Middle frontal gyrus (tissue), 1 donor: ENCODE measurements around the gene PCTP.
A peak's percentile ranks its signal among the peaks of the same experiment; 100 is the strongest.

Source experiments
- DNase-seq: peaks from one replicate; pipeline ENCODE4 v3.0.0-alpha.2; 2015; ENCODE audit warnings: low spot score; ENCODE audit errors: extremely low spot score

Gene PCTP

GRCh38 chr17:55750750-55751657 lies at the start of gene PCTP:
TSS of gene PCTP (plus strand) at chr17:55751051. CDS start at chr17:55751104, 53 bp downstream.
- DNase-seq, result peak; percentile 55

DNA sequence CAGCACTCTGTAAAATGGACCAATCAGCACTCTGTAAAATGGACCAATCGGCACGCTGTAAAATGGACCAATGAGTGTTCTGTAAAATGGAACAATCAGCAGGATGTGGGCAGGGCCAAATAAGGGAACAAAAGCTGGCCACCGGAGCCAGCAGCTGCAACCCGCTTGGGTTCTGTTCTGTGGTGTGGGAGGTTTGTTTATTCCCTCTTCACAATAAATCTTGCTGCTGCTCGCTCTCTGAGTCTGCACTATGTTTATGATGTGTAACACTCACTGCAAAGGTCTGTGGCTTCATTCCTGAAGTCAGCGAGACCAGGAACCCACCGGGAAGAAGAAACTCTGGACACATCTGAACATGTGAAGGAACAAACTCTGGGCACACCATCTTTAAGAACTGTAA lies 48.7 kb upstream of the PCTP start:
- DNase-seq, result no peak

GRCh38 chr17:55704401-55704800 lies 46.5 kb upstream of the PCTP start:
- no peak for DNase-seq

- no peak for DNase-seq
These were observed 45.0 kb upstream of the PCTP start for GRCh38 chr17:55705847-55706246.

DNA sequence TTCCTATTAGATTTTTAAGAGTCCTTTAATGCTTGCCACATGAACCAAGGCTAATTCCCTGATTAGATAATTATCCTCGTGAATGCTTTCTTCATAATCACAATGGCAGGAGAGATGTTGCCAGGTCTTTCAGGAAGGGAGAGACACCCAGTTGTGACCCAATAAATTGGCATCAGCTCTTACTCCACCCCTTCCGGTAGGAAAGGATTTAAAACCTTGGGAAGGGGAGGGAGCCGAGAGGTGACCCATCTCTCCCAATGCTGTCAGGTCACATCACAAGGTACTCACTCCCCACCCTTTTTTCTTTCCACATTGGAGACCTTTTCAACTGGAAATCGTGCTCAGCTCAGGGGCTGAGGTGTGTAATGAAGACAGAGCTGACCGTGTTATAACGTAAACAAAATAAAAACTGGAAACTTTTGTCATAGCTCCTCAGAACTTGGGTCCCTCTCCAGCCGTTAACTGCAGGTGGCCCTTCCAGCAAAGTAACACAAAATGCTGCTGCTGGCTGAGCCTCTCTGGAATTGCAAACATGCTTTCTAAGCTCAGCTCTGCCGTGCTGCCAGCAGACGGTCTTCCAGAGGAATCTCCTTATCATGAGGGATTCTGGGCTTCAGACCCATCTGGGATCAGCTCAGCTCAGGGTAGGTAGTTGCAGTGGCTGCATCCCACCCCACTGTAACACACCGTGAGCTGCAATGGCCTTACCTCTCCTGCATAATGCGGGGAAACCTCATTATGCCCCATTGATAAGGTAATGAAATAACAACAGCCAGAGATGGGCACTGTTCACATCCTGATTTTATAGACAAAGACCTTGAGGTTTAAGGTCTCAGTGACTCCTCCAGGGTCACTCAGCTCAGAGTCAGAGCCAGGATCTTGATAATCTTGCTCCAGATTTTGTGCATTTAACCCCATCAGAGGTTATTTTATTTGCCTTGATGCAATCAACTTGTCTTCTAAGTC lies 43.8 kb upstream of the PCTP start:
- DNase-seq, result no peak

DNA sequence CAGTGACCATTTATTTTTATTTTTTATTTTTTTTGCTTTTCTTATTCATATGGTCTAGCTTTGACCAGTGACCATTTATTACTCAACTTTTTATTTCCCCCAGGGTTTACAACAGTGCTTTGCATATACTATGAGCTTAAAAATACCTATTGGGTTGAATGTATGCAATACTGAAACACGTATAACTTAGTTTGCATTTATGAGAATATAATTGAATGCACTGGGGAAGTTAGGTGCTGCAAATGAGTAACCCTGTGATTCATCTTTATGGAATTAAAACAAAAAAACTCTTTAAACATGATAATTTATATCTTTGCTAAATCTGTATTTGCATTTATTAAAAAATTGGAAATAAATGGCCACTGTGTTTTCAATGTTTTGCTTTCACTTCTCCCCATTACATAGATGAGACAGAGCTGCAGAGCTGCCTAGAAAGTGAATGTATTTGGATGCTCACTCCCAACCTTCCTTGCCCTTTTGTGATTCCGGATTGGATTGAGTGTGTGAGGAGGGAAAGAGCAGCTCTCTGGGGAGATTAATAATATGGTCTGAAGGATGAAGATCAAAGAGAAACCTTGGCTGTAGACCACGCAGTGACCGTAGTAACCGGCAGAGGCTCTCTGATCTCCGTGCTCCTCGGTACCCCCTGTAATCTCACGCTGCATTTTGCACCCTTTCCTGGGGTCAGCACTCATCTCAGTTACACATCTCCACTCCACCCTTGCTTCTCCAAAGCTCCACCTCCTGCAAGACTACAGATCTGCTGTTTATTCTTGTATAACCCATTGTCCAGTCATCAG lies 42.5 kb upstream of the PCTP start:
- DNase-seq, result no peak

GRCh38 chr17:55709440-55709839 lies 41.4 kb upstream of the PCTP start:
- no peak for DNase-seq

- no peak for DNase-seq
These were observed 40.9 kb upstream of the PCTP start for GRCh38 chr17:55709984-55710383.

DNA sequence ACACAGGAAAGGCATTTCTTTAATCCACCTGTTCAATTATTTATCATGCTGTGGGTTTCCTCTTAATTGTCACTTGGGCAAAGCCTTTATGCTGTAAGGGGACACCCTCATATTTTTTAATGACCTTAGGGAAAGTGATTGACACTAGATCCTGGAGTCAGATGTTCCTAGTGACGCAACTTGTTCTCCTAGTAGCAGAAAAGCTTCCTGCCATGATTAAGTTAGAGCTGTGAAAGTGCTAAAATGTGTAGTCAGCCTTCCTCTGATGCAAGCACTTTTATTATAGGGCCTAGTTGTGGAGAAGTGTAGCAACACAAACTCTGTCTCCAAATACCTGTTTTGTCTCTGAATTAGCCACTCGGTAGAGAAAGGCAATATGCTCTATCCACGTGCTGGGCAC lies 40.4 kb upstream of the PCTP start:
- no peak for DNase-seq

GRCh38 chr17:55710829-55711496 lies 39.9 kb upstream of the PCTP start:
- no peak for DNase-seq

GRCh38 chr17:55717432-55717831 lies 33.4 kb upstream of the PCTP start:
- DNase-seq, result no peak

DNA sequence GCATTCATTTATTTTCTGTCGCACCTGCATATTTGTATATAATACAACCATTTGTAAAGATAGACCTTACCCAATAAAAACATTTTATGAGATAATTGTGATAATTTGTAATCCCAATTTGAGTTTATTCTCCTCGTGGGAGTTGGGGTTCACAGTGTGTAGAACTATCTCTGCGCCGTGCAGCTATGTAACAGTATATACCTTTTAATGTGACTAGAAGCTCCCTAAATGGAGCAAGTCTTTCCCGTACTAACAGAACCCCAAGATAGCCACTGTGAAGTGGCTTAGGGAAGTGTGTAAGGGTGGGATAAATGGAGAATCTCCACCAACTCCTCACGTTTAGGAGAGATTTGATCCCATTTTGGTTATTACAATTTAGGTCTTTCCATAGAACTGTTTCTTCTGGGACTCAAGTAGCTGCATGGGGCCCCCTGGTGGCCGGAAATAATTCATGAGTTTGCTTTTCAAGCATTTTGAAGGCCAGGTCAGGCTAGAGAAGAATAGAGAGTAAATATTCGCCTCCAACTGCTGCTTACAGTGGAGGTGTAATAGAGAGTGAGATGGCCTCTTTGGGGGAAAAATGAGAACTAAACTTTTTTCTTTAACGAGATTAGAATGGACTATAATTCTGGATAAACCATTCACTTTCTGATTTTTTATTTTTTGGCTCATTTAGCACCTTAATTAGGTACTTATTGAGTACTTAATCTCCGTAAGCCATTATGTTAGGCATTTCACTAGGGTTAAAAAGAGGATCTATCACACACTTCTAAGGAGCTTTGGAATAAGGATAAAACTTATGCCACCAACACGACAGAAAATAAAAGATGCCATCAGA lies 32.7 kb upstream of the PCTP start:
- peak; percentile 64 for DNase-seq

DNA sequence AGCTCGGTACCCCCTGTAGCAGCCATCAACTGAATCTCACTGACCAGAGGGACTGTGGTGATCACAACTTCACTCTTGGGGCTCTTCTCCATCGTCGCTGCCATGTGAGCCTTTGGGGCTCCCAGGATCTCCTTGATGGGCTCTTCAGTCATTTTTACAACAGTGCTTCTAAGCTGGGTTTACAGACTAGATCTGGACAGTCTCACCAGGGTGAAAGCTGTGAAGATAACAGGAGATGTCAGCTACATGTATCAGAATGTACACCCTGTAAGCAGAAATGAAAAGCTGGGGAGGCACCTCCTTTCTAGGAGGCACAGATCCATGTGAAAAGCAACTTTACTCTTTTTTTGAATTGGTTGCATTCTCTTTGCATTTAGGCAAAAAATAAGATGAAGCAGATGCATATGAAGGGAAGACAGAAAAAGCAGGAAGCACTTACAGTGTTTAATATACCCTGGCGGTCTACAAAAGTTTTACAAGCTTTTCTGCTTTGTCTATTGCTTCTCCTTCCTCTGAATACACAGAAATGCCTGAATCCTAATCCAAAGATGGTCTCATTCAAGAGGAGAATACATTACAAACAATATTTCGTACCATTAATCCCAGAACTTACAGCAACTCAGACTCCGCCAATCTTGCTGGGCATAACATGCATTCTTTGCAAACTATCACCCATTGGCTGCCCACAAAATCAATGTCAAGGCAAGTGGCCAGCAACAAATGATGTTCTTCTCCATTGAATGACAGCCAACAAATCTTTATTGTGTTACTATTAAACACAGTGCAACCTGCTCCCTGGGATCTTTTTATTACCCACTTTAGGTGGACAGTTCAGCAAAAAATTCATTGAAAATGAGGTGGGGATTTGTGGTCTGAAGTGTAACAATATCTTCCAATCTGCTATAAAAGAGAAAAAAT lies 29.7 kb upstream of the PCTP start:
- no peak for DNase-seq

GRCh38 chr17:55722016-55722736 lies 28.7 kb upstream of the PCTP start:
- no peak for DNase-seq

GRCh38 chr17:55722742-55723487 lies 27.9 kb upstream of the PCTP start, which contains the start of gene TMEM100:
TSS of gene TMEM100 (minus strand) at chr17:55722864. CDS start at chr17:55721070, 1,794 bp downstream.
- no peak for DNase-seq

GRCh38 chr17:55723488-55723848 lies 27.4 kb upstream of the PCTP start:
- DNase-seq, result no peak

- DNase-seq, result no peak
These were observed 24.4 kb upstream of the PCTP start for GRCh38 chr17:55726440-55726839.
